Anterior cingulate cortex (tissue), 58 donors: ENCODE results near the gene SFR1.

Experiments used
- DNase-seq, 58 donors: peaks; one replicate each; lab custom pipeline; 2025; lab: John Stamatoyannopoulos, UW

Gene SFR1, protein sequence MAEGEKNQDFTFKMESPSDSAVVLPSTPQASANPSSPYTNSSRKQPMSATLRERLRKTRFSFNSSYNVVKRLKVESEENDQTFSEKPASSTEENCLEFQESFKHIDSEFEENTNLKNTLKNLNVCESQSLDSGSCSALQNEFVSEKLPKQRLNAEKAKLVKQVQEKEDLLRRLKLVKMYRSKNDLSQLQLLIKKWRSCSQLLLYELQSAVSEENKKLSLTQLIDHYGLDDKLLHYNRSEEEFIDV

GRCh38 chr10:104121485-104122224 is at the start of gene SFR1:
TSS of gene SFR1 (plus strand) at chr10:104122171. CDS start at chr10:104122184, 13 bp downstream.
- DNase-seq = peak; percentile 88 to 100 (median 98)

GRCh38 chr10:104072786-104073185 is 49.2 kb upstream of the SFR1 start:
- DNase-seq = no peak

GRCh38 chr10:104074505-104074904 is 47.5 kb upstream of the SFR1 start:
- no peak for DNase-seq

- DNase-seq = peak in 42 of 58 donors; percentile 2 to 85 (median 31)
Measured at GRCh38 chr10:104076743-104077160, 45.2 kb upstream of the SFR1 start.

- DNase-seq = peak in 7 of 58 donors; percentile 4 to 23 (median 7)
Measured at GRCh38 chr10:104077247-104077646, 44.7 kb upstream of the SFR1 start.

DNA sequence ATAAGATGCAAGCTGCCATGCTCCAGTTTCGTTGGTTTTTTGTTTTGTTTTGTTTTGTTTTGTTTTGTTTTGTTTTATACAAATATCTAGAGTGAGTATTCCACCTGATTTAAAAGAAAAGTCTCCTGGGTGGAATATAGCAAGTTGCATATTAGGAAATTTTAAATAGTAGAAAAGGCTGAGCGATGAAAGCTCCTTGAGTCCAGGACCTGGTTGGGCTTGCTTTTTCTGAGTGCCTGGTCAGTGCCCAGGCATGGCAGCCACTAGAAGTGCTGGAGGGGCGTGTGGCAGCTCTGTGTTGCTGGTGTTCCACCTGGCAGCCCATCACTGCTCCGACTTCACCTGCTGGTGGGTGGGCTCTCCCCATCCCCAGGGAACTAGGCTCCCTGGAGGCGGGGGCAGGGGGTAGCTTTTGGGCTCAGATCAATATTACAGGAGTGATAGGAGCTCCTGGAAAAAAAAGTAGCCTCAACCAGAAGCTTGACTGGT is 44.3 kb upstream of the SFR1 start:
- DNase-seq = no peak

DNA sequence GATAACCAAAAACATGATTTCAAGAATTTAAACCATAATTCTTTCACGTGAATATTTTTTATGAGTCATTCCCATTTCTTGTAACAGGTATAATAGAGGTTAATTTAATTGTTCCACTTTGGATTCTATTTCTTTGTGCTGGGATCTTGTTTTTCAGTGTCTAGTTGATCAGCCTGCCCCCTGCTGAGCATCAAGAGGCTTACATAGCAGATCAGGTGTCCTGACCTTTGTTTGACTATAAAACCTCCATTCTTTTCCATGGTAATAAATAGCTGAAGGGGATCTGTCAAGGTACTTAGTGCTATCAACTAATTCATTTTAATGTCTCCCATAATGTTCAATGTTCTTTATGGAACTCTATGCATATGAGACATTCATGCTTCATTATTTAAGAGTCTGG is 41.2 kb upstream of the SFR1 start:
- no peak for DNase-seq

DNA sequence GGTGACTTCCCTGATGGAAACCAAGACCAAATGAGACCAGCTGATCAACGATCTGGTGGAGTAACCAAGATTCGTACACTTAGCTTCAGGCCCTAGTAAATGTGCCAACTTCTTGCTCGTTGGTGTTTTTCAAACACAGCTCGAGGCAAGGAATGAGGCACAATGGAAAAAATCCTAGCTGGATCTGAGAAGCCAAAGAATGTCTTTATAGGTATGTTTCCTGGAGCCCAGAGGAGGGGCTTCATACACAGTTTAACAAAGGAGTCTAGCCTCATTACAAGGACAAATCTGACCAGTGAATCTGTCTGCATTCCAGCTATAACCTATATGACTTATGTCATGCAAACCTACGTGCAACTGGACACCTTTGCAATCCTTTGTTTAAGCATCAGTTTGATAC is 40.0 kb upstream of the SFR1 start:
- DNase-seq = no peak

DNA sequence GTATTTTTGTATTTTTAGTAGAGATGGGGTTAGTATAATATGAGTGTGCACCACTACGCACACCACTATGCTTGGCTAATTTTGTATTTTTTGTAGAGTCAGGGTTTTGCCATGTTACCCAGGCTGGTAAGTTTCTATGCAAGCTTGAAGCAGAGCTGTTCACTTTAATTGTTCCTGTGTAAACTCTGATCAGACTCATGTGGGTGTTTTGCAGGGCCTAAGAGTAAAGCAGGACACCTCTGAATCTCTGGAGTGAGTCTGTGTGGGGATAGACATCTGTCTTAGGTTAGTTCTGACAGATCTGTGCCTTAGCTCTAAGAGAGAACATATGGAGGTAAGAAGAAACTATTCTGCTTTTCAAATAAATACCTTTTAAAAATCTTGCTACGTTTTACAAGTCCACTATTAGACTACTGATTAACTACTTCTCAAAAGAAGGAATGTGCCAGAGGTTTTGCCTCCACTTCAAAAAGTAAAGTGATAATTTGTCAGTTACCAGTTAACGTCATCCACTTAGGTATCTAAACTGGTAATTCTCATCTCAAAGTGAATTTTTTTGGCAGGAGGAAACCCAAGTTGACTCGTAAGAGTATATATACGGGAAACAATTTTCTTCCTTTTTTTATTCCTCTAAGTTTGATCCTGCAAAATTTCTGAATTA is 37.4 kb upstream of the SFR1 start:
- DNase-seq = no peak

- DNase-seq = no peak
Measured at GRCh38 chr10:104085801-104086400, 36.1 kb upstream of the SFR1 start, which contains the start of gene COL17A1. TSS of gene COL17A1 (minus strand) at chr10:104085880. CDS start at chr10:104080673, 5,207 bp downstream.

DNA sequence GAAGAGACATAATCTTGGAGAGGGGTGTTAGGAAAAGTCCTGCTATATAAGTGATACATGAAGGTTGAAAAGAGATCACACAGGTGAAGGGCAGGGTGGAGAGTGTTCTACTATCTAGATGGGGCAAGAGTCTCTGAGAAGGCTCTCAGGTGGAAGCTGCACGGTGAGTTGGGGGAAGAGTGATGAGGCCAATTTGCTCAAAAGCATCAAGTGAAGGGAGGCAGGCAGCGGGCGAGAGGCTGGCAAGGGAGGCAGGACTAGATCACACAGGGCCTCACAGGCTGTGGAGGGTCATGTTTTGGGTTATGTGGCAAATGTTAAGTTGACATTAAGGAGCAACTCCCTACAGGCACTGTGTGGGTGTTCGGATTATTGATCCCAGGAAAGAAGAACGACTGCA is 33.7 kb upstream of the SFR1 start:
- DNase-seq = no peak

GRCh38 chr10:104089621-104090020 is 32.4 kb upstream of the SFR1 start:
- DNase-seq = peak in 1 of 58 donors; percentile 9

GRCh38 chr10:104090611-104091010 is 31.4 kb upstream of the SFR1 start:
- DNase-seq = no peak

- no peak for DNase-seq
Measured at GRCh38 chr10:104092749-104093148, 29.2 kb upstream of the SFR1 start.

- no peak for DNase-seq
Measured at GRCh38 chr10:104096692-104097091, 25.3 kb upstream of the SFR1 start.

DNA sequence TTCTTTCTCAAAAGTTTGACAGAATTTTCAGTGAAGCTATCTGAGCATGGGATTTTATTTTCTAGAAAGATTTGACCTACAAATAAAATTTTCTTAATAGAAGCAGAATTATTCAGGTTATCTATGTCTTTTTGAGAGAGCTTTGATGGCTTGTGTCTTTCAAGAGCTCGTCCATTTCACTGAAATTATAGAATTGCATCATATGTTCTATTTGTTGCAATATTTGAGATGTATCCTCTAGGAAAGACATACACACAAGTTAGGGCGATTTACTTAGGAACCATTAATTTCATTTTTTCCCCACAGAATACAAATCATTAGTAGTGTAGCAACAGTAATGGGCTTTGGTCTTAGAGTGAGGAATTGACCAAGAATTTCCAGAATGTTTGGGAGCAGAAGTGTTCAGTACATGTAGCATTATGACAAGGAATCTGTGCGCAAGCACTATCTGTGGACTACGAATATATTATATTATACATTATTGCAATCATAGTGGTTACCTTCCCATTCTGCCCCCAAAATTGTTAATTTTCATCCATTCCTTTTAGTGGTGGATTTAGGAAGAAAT is 23.5 kb upstream of the SFR1 start:
- no peak for DNase-seq

DNA sequence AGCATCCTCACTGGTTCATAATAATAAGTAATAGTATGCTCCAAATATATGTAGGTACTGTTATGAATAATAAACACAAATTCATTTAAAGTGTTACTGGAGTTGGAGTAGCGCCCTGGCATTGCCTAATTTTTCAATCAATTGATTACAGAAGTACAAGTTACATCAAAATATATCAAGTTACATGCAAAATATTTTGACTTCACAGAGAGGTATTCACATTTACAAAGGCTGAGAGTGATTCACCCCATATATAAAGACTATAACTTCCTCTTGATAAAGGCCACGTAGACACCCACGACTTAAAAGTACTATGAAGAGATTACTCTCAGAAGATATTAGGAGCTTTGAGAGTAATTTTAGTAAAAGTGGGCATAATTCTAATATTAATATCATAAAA is 22.7 kb upstream of the SFR1 start:
- DNase-seq = no peak

- DNase-seq = no peak
Measured at GRCh38 chr10:104099941-104100340, 22.0 kb upstream of the SFR1 start.

- no peak for DNase-seq
Measured at GRCh38 chr10:104100795-104101194, 21.2 kb upstream of the SFR1 start.

DNA sequence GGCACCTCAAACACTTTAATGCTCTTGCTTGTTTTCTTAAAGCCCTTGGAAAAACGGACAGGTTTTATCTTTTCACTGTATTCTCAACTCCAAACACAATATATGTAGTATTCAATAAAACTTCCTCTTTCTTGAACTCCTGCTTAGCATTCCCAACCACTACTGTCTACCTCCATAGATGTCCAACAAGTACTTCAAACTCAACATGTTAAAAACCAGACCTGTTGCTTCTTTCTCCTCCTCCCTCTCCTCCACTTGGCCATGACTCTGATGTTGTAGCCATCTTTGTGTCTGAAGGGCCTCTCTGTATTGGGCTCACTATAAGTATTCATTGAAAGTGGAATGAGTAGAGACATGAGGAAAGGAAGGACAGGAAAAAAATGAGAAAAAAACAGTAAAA is 20.1 kb upstream of the SFR1 start:
- no peak for DNase-seq

DNA sequence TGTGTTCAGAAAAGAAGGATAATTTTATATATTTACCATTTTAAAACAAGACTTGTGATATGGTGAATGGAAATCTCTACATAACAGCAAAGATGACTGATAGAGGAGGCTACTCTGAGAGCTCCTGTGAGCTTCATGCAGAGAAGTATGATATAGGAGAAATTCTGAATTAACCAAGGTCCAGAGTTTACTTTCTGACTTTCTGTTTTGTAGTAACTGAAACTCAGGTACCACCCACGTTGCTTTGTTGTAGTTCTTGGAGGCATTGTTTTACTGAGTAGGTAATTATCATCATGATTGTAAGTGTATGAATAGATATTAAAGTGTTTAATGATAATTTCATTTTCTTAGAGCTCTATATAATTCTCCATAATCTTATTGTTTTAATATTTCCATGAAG is 18.0 kb upstream of the SFR1 start:
- no peak for DNase-seq
